Panc1 (cell line): Measurements from ENCODE around the gene DNMT3L.

Experiments used
- POLR2AphosphoS5 ChIP-seq: IDR thresholded peaks from 2 replicates; pipeline ENCODE4 v1.6.1; 2012; ENCODE audit warnings: mild to moderate bottlenecking, low read depth, low read length, moderate library complexity
- SIN3A ChIP-seq: IDR thresholded peaks from 2 replicates; pipeline ENCODE4 v1.6.1; 2012; ENCODE audit warnings: low read depth, mild to moderate bottlenecking, low read length, moderate library complexity, borderline replicate concordance; ENCODE audit not compliant: insufficient read depth
- TF ChIP-seq, protein P1 (sequence below): fragments of 450-650 bp; IDR thresholded peaks from 2 replicates; pipeline ENCODE4 v1.5.1; 2017; ENCODE audit warnings: mild to moderate bottlenecking
- TF ChIP-seq, protein P2 (sequence below), 2 experiments: IDR thresholded peaks; 2 replicates each; pipeline ENCODE4 v1.6.1; 2011 to 2012; ENCODE audit warnings: low read depth in 2 of 2, control low read depth in 1 of 2, low read length in 1 of 2, mild to moderate bottlenecking in 1 of 2, moderate library complexity in 1 of 2; ENCODE audit not compliant: insufficient read depth in 1 of 2

- TF ChIP-seq, protein P1, sequence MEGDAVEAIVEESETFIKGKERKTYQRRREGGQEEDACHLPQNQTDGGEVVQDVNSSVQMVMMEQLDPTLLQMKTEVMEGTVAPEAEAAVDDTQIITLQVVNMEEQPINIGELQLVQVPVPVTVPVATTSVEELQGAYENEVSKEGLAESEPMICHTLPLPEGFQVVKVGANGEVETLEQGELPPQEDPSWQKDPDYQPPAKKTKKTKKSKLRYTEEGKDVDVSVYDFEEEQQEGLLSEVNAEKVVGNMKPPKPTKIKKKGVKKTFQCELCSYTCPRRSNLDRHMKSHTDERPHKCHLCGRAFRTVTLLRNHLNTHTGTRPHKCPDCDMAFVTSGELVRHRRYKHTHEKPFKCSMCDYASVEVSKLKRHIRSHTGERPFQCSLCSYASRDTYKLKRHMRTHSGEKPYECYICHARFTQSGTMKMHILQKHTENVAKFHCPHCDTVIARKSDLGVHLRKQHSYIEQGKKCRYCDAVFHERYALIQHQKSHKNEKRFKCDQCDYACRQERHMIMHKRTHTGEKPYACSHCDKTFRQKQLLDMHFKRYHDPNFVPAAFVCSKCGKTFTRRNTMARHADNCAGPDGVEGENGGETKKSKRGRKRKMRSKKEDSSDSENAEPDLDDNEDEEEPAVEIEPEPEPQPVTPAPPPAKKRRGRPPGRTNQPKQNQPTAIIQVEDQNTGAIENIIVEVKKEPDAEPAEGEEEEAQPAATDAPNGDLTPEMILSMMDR: no peak
- TF ChIP-seq POLR2AphosphoS5 (no peak), SIN3A (no peak)
- TF ChIP-seq, protein P2, sequence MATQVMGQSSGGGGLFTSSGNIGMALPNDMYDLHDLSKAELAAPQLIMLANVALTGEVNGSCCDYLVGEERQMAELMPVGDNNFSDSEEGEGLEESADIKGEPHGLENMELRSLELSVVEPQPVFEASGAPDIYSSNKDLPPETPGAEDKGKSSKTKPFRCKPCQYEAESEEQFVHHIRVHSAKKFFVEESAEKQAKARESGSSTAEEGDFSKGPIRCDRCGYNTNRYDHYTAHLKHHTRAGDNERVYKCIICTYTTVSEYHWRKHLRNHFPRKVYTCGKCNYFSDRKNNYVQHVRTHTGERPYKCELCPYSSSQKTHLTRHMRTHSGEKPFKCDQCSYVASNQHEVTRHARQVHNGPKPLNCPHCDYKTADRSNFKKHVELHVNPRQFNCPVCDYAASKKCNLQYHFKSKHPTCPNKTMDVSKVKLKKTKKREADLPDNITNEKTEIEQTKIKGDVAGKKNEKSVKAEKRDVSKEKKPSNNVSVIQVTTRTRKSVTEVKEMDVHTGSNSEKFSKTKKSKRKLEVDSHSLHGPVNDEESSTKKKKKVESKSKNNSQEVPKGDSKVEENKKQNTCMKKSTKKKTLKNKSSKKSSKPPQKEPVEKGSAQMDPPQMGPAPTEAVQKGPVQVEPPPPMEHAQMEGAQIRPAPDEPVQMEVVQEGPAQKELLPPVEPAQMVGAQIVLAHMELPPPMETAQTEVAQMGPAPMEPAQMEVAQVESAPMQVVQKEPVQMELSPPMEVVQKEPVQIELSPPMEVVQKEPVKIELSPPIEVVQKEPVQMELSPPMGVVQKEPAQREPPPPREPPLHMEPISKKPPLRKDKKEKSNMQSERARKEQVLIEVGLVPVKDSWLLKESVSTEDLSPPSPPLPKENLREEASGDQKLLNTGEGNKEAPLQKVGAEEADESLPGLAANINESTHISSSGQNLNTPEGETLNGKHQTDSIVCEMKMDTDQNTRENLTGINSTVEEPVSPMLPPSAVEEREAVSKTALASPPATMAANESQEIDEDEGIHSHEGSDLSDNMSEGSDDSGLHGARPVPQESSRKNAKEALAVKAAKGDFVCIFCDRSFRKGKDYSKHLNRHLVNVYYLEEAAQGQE (IDR thresholded peaks at IDR 0.05; ENCODE audit: insufficient read depth in 1 of 2, low read depth in 2 of 2, low read length in 1 of 2): no peak
Measured at GRCh38 chr21:44301141-44301540, 39.4 kb upstream of the DNMT3L start.
